ENCODE data around the gene ADGRL2. TPM values are rescaled to one million over a fixed set of nuclear protein-coding genes. Genes with fewer than 3 reads are reported as not detected.
A peak's percentile ranks its signal among the peaks of the same experiment; 100 is the strongest.

Gene ADGRL2
- total and polyA plus RNA-seq, 2 donors: 12.1 to 18.9 TPM

GRCh38 chr1:81780705-81781454 is 19.9 kb upstream of the ADGRL2 start:
- Histone ChIP-seq H3K27ac (ENCODE audit: low read depth in 1 of 2, low read length in 1 of 2) (no peak overlapping the region), H3K36me3 (ENCODE audit: control insufficient read depth in 2 of 2, insufficient read depth in 2 of 2, low read length in 1 of 2) (no peaks in the 10 kb centered on the region), H3K4me1 (ENCODE audit: control insufficient read depth in 2 of 2, insufficient read depth in 2 of 2, low read length in 2 of 2) (no peaks in the 10 kb centered on the region), H3K9me3 (ENCODE audit: control insufficient read depth in 2 of 2, insufficient read depth in 1 of 2, low read length in 1 of 2) (no peaks in the 10 kb centered on the region), H3K27me3 (ENCODE audit: control insufficient read depth in 2 of 2, insufficient read depth in 1 of 2, low read length in 1 of 2) (no peaks in the 10 kb centered on the region), H3K4me3 (ENCODE audit: low read length in 2 of 2) (no peak overlapping the region)
- DNase-seq (ENCODE audit: low read depth in 6 of 9, low spot score in 9 of 9): no peak
- 99% methylated on average over 1 of the region's 1 CpG for WGBS

- DNase-seq (ENCODE audit: low read depth in 6 of 9, low spot score in 9 of 9): no peak
- Histone ChIP-seq H3K27me3 (ENCODE audit: control insufficient read depth in 2 of 2, insufficient read depth in 1 of 2, low read length in 1 of 2) (no peaks in the 10 kb centered on the region), H3K9me3 (ENCODE audit: control insufficient read depth in 2 of 2, insufficient read depth in 1 of 2, low read length in 1 of 2) (no peaks in the 10 kb centered on the region), H3K4me1 (ENCODE audit: control insufficient read depth in 2 of 2, insufficient read depth in 2 of 2, low read length in 2 of 2) (no peaks in the 10 kb centered on the region), H3K4me3 (ENCODE audit: low read length in 2 of 2) (no peak overlapping the region), H3K27ac (ENCODE audit: low read depth in 1 of 2, low read length in 1 of 2) (no peak overlapping the region), H3K36me3 (ENCODE audit: control insufficient read depth in 2 of 2, insufficient read depth in 2 of 2, low read length in 1 of 2) (no peaks in the 10 kb centered on the region)
- WGBS: 91% methylated on average over 2 of the region's 2 CpGs
These were observed 19.0 kb upstream of the ADGRL2 start for GRCh38 chr1:81781749-81782148.

- no peaks in the 10 kb centered on the region for H3K36me3 ChIP-seq (ENCODE audit: control insufficient read depth in 2 of 2, insufficient read depth in 2 of 2, low read length in 1 of 2)
- no peaks in the 10 kb centered on the region for H3K27me3 ChIP-seq (ENCODE audit: control insufficient read depth in 2 of 2, insufficient read depth in 1 of 2, low read length in 1 of 2)
- WGBS: 97% methylated on average over 2 of the region's 2 CpGs
- H3K4me1 ChIP-seq (ENCODE audit: control insufficient read depth in 2 of 2, insufficient read depth in 2 of 2, low read length in 2 of 2): no peaks in the 10 kb centered on the region
- DNase-seq (ENCODE audit: low read depth in 6 of 9, low spot score in 9 of 9): no peak
- no peak overlapping the region for H3K27ac ChIP-seq (ENCODE audit: low read depth in 1 of 2, low read length in 1 of 2)
- no peaks in the 10 kb centered on the region for H3K9me3 ChIP-seq (ENCODE audit: control insufficient read depth in 2 of 2, insufficient read depth in 1 of 2, low read length in 1 of 2)
- no peak overlapping the region for H3K4me3 ChIP-seq (ENCODE audit: low read length in 2 of 2)
These were observed 8.6 kb upstream of the ADGRL2 start for GRCh38 chr1:81792184-81792583.

- no peak for DNase-seq (ENCODE audit: low read depth in 6 of 9, low spot score in 9 of 9)
- H3K27ac ChIP-seq (ENCODE audit: low read depth in 1 of 2, low read length in 1 of 2): no peak overlapping the region
- H3K36me3 ChIP-seq (ENCODE audit: control insufficient read depth in 2 of 2, insufficient read depth in 2 of 2, low read length in 1 of 2): no peaks in the 10 kb centered on the region
- peaks cover 0 to 14% of the 10 kb centered on the region in 2 donors for H3K4me1 ChIP-seq (ENCODE audit: control insufficient read depth in 2 of 2, insufficient read depth in 2 of 2, low read length in 2 of 2)
- peaks cover 0 to 3% of the 10 kb centered on the region in 2 donors for H3K9me3 ChIP-seq (ENCODE audit: control insufficient read depth in 2 of 2, insufficient read depth in 1 of 2, low read length in 1 of 2)
- H3K4me3 ChIP-seq (ENCODE audit: low read length in 2 of 2): no peak overlapping the region
- H3K27me3 ChIP-seq (ENCODE audit: control insufficient read depth in 2 of 2, insufficient read depth in 1 of 2, low read length in 1 of 2): peaks cover 31 to 35% of the 10 kb centered on the region in 2 donors
- WGBS: 90% methylated on average over 2 of the region's 2 CpGs
These were observed 3.0 kb upstream of the ADGRL2 start for GRCh38 chr1:81797701-81798100.

- Histone ChIP-seq H3K9me3 (ENCODE audit: control insufficient read depth in 2 of 2, insufficient read depth in 1 of 2, low read length in 1 of 2) (peaks cover 0 to 3% of the 10 kb centered on the region in 2 donors), H3K27ac (ENCODE audit: low read depth in 1 of 2, low read length in 1 of 2) (peak overlapping the region; percentile 71 to 78), H3K4me1 (ENCODE audit: control insufficient read depth in 2 of 2, insufficient read depth in 2 of 2, low read length in 2 of 2) (peaks cover 0 to 21% of the 10 kb centered on the region in 2 donors), H3K27me3 (ENCODE audit: control insufficient read depth in 2 of 2, insufficient read depth in 1 of 2, low read length in 1 of 2) (peaks cover 44 to 59% of the 10 kb centered on the region in 2 donors), H3K4me3 (ENCODE audit: low read length in 2 of 2) (peak overlapping the region; percentile 39 to 46), H3K36me3 (ENCODE audit: control insufficient read depth in 2 of 2, insufficient read depth in 2 of 2, low read length in 1 of 2) (no peaks in the 10 kb centered on the region)
- 3% methylated on average over 44 of the region's 44 CpGs for WGBS
- DNase-seq (ENCODE audit: low read depth in 6 of 9, low spot score in 9 of 9): peak in 4 of 9 donors; percentile 24 to 67 (median 30)
These were observed 617 bp upstream of the ADGRL2 start for GRCh38 chr1:81799939-81800694.

- Histone ChIP-seq H3K4me3 (ENCODE audit: low read length in 2 of 2) (peak overlapping the region; percentile 39 to 55), H3K4me1 (ENCODE audit: control insufficient read depth in 2 of 2, insufficient read depth in 2 of 2, low read length in 2 of 2) (peaks cover 0 to 21% of the 10 kb centered on the region in 2 donors), H3K9me3 (ENCODE audit: control insufficient read depth in 2 of 2, insufficient read depth in 1 of 2, low read length in 1 of 2) (peaks cover 0 to 3% of the 10 kb centered on the region in 2 donors), H3K27me3 (ENCODE audit: control insufficient read depth in 2 of 2, insufficient read depth in 1 of 2, low read length in 1 of 2) (peaks cover 44 to 68% of the 10 kb centered on the region in 2 donors), H3K36me3 (ENCODE audit: control insufficient read depth in 2 of 2, insufficient read depth in 2 of 2, low read length in 1 of 2) (no peaks in the 10 kb centered on the region), H3K27ac (ENCODE audit: low read depth in 1 of 2, low read length in 1 of 2) (peak overlapping the region; percentile 71 to 76)
- under 1% methylated on average over 93 of the region's 93 CpGs for WGBS
- DNase-seq (ENCODE audit: low read depth in 6 of 9, low spot score in 9 of 9): peak in 4 of 9 donors; percentile 11 to 53 (median 16)
These were observed 1.1 kb downstream of the ADGRL2 start for GRCh38 chr1:81801651-81802456.

- H3K27ac ChIP-seq (ENCODE audit: low read depth in 1 of 2, low read length in 1 of 2): peak overlapping the region; percentile 35 to 56
- H3K4me1 ChIP-seq (ENCODE audit: control insufficient read depth in 2 of 2, insufficient read depth in 2 of 2, low read length in 2 of 2): peaks cover 0 to 21% of the 10 kb centered on the region in 2 donors
- H3K9me3 ChIP-seq (ENCODE audit: control insufficient read depth in 2 of 2, insufficient read depth in 1 of 2, low read length in 1 of 2): peaks cover 0 to 3% of the 10 kb centered on the region in 2 donors
- peaks cover 44 to 68% of the 10 kb centered on the region in 2 donors for H3K27me3 ChIP-seq (ENCODE audit: control insufficient read depth in 2 of 2, insufficient read depth in 1 of 2, low read length in 1 of 2)
- no peaks in the 10 kb centered on the region for H3K36me3 ChIP-seq (ENCODE audit: control insufficient read depth in 2 of 2, insufficient read depth in 2 of 2, low read length in 1 of 2)
- DNase-seq (ENCODE audit: low read depth in 6 of 9, low spot score in 9 of 9): peak in 2 of 9 donors; percentile 1 to 6
- 3% methylated on average over 17 of the region's 17 CpGs for WGBS
- peak overlapping the region; percentile 39 to 42 for H3K4me3 ChIP-seq (ENCODE audit: low read length in 2 of 2)
These were observed 1.6 kb downstream of the ADGRL2 start for GRCh38 chr1:81802457-81802706.

- peak overlapping the region; percentile 49 to 56 for H3K27ac ChIP-seq (ENCODE audit: low read depth in 1 of 2, low read length in 1 of 2)
- no peaks in the 10 kb centered on the region for H3K36me3 ChIP-seq (ENCODE audit: control insufficient read depth in 2 of 2, insufficient read depth in 2 of 2, low read length in 1 of 2)
- peak in 4 of 9 donors; percentile 9 to 41 (median 10) for DNase-seq (ENCODE audit: low read depth in 6 of 9, low spot score in 9 of 9)
- peaks cover 0 to 21% of the 10 kb centered on the region in 2 donors for H3K4me1 ChIP-seq (ENCODE audit: control insufficient read depth in 2 of 2, insufficient read depth in 2 of 2, low read length in 2 of 2)
- peaks cover 44 to 68% of the 10 kb centered on the region in 2 donors for H3K27me3 ChIP-seq (ENCODE audit: control insufficient read depth in 2 of 2, insufficient read depth in 1 of 2, low read length in 1 of 2)
- WGBS: 2% methylated on average over 55 of the region's 55 CpGs
- H3K4me3 ChIP-seq (ENCODE audit: low read length in 2 of 2): peak overlapping the region; percentile 39 to 42
- peaks cover 0 to 3% of the 10 kb centered on the region in 2 donors for H3K9me3 ChIP-seq (ENCODE audit: control insufficient read depth in 2 of 2, insufficient read depth in 1 of 2, low read length in 1 of 2)
These were observed 2.1 kb downstream of the ADGRL2 start for GRCh38 chr1:81802707-81803430.
